K562 (cell line): ENCODE results near the gene POGLUT2. TPM values are rescaled to one million over a fixed set of nuclear protein-coding genes. Genes with fewer than 3 reads are reported as not detected.

Source experiments
- ARID3A ChIP-seq: IDR thresholded peaks from 2 replicates; pipeline ENCODE4 v1.6.1; 2012; ENCODE audit warnings: low read depth, low read length, improper control_type of control experiment, borderline replicate concordance
- ARNT ChIP-seq, 2 experiments: fragments of 450-650 bp; IDR thresholded peaks; 2 replicates each; pipeline ENCODE4 v1.6.1; 2016; ENCODE audit warnings: mild to moderate bottlenecking in 1 of 2
- CHD1 ChIP-seq: fragments of 200-600 bp; sonication (generic); IDR thresholded peaks from one replicate; pipeline ENCODE4 v1.6.1; 2012; ENCODE audit warnings: mild to moderate bottlenecking, moderate library complexity, low read length, inconsistent platforms
- GATAD2A ChIP-seq: fragments of 450-650 bp; IDR thresholded peaks from 2 replicates; pipeline ENCODE4 v1.6.1; 2017
- MYC ChIP-seq, 2 experiments: fragments of 250-450 bp in 1 of 2; sonication (Bioruptor Pico) in 1 of 2; IDR thresholded peaks; 2 replicates each; pipeline versions ENCODE4 v1.5.1 to v1.6.1; 2012 to 2021; ENCODE audit warnings: low read depth in 2 of 2, borderline replicate concordance in 1 of 2, improper control_type of control experiment in 1 of 2, low read length in 1 of 2, mild to moderate bottlenecking in 1 of 2, moderate library complexity in 1 of 2
- NCOA1 ChIP-seq: fragments of 450-650 bp; IDR thresholded peaks from 2 replicates; pipeline ENCODE4 v1.6.1; 2016; ENCODE audit warnings: low read depth
- NFE2 ChIP-seq: IDR thresholded peaks from 2 replicates; pipeline ENCODE4 v1.6.1; 2014; ENCODE audit warnings: antibody characterized with exemption, low read depth
- NFRKB ChIP-seq: fragments of 450-650 bp; IDR thresholded peaks from 2 replicates; pipeline ENCODE4 v1.6.1; 2016; ENCODE audit warnings: low read depth
- NR2C2 ChIP-seq, 2 experiments: fragments of 200-800 bp in 1 of 2; sonication (Bioruptor generic) in 1 of 2; sonication (generic) in 1 of 2; formaldehyde crosslinking in 1 of 2; IDR thresholded peaks; 2 replicates each; pipeline versions ENCODE4 v1.6.1 to v1.8.0; 2016 to 2022; ENCODE audit warnings: mild to moderate bottlenecking in 1 of 2, missing compliant biosample characterization in 1 of 2, missing genetic modification characterization in 1 of 2, missing genetic modification reagents in 1 of 2
- POLR2H ChIP-seq: IDR thresholded peaks from 2 replicates; pipeline ENCODE4 v1.6.1; 2016; ENCODE audit warnings: missing genetic modification characterization, low read depth, mild to moderate bottlenecking, control low read depth, missing compliant biosample characterization, moderate library complexity
- SPI1 ChIP-seq: IDR thresholded peaks from 2 replicates; pipeline ENCODE4 v1.6.1; 2011; ENCODE audit warnings: low read depth, low read length, control low read depth, borderline replicate concordance
- TAF1 ChIP-seq: IDR thresholded peaks from 2 replicates; pipeline ENCODE4 v1.6.1; 2011; ENCODE audit warnings: mild to moderate bottlenecking, low read length, moderate library complexity; ENCODE audit not compliant: insufficient read depth, control insufficient read depth, severe bottlenecking; ENCODE audit errors: extremely low read depth
- TFAM ChIP-seq: fragments of 250-450 bp; sonication (Bioruptor Pico); conservative IDR thresholded peaks from 2 replicates; pipeline ENCODE4 v1.5.0; 2021; ENCODE audit warnings: mild to moderate bottlenecking, moderate library complexity
- ZBTB7A ChIP-seq: IDR thresholded peaks from 2 replicates; pipeline ENCODE4 v1.6.1; 2011; ENCODE audit warnings: low read depth, mild to moderate bottlenecking, low read length, moderate library complexity, borderline replicate concordance; ENCODE audit not compliant: control insufficient read depth
- ZFX ChIP-seq: sonication (generic); formaldehyde crosslinking; IDR thresholded peaks from 2 replicates; pipeline ENCODE4 v1.8.0; 2022; ENCODE audit warnings: mild to moderate bottlenecking, missing genetic modification reagents, moderate library complexity
- ZNF134 ChIP-seq: fragments of 250-450 bp; sonication (Bioruptor Pico); conservative IDR thresholded peaks from 2 replicates; pipeline ENCODE4 v1.4.0; 2020
- polyA plus RNA-seq, 8 experiments: library from polyadenylated mRNA; depleted of rRNA in 4 of 8; stranded (reverse) in 5 of 8; unstranded in 3 of 8; fragments of >200 nt; fragmentation: Nextera tagmentation in 2 of 8; fragmentation: Illumina TruSeq in 1 of 8; extraction: Ambion mirVana in 2 of 8; extraction: Trizol in 1 of 8; gene quantifications; 2 replicates each; pipeline versions ENCODE4 v1.2.1 to v1.2.3, GENCODE V29; 2011 to 2014; ENCODE audit warnings: inconsistent platforms in 1 of 8, missing spikeins in 1 of 8
- total RNA-seq, 7 experiments: library from RNA; depleted of rRNA in 6 of 7; stranded (reverse); fragments of >200 nt in 6 of 7; fragmentation: Illumina TruSeq in 2 of 7; extraction: Trizol in 2 of 7; gene quantifications; 2 replicates each; pipeline versions ENCODE4 v1.2.1 to v1.2.3, GENCODE V29; 2011 to 2021; ENCODE audit warnings: low replicate concordance in 1 of 7
- TF ChIP-seq, protein P1 (sequence below): sonication (generic); formaldehyde crosslinking; IDR thresholded peaks from 2 replicates; pipeline ENCODE4 v1.8.0; 2022; ENCODE audit warnings: mild to moderate bottlenecking, missing genetic modification reagents, borderline replicate concordance
- TF ChIP-seq, protein P2 (sequence below): fragments of 450-650 bp; formaldehyde crosslinking; IDR thresholded peaks from 2 replicates; pipeline ENCODE4 v1.4.0; 2020; ENCODE audit warnings: mild to moderate bottlenecking, moderate library complexity
- TF ChIP-seq, protein P3 (sequence below): fragments of 250-450 bp; sonication (Bioruptor Pico); IDR thresholded peaks from 2 replicates; pipeline ENCODE4 v1.8.0; 2021; ENCODE audit warnings: moderate library complexity, mild to moderate bottlenecking, inconsistent platforms

Gene POGLUT2
- total and polyA plus RNA-seq, 9 of the 15 experiments (the other 6 are each of a cell fraction or from before 2014, with no cell fraction given): 3.8 to 11.8 (median 10.8) TPM

DNA sequence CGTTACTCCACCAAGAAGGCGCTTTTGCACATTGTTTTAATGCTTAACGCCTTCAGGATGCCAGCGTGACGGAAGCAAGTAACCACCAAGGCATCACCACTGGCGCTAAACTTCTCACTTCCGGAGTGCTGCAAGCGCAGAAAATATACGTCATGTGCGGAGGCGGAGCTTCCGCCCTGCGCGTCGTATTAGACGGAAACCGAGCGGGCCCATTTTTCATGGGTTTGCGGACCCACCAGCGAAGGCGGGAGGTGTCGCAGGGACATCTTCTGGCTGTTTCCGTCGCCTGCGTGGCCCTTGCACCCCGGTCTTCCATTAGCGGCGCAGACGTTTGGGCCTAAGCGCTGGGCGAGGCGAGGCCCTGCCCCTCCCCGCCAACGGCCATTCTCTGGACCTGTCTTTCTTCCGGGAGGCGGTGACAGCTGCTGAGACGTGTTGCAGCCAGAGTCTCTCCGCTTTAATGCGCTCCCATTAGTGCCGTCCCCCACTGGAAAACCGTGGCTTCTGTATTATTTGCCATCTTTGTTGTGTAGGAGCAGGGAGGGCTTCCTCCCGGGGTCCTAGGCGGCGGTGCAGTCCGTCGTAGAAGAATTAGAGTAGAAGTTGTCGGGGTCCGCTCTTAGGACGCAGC lies 47.0 kb upstream of the POGLUT2 start, which contains the start of gene ERCC5 (continued):
- TF ChIP-seq, protein P1, sequence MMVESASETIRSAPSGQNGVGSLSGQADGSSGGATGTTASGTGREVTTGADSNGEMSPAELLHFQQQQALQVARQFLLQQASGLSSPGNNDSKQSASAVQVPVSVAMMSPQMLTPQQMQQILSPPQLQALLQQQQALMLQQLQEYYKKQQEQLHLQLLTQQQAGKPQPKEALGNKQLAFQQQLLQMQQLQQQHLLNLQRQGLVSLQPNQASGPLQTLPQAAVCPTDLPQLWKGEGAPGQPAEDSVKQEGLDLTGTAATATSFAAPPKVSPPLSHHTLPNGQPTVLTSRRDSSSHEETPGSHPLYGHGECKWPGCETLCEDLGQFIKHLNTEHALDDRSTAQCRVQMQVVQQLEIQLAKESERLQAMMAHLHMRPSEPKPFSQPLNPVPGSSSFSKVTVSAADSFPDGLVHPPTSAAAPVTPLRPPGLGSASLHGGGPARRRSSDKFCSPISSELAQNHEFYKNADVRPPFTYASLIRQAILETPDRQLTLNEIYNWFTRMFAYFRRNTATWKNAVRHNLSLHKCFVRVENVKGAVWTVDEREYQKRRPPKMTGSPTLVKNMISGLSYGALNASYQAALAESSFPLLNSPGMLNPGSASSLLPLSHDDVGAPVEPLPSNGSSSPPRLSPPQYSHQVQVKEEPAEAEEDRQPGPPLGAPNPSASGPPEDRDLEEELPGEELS: no peak
- TF ChIP-seq NCOA1 (peak; percentile 42), POLR2H (tag) (peak; percentile 76), NFRKB (0 out of 2 replicates have a peak, but pooled peaks have one; percentile 64), TFAM (CRISPR knock-in tag) (no peak), ARNT (IDR thresholded peaks at IDR 0.05) (no peak), ZBTB7A (peak; percentile 20; the same call in 1 of the 2 replicates), TAF1 (peak; percentile 66), NR2C2 (CRISPR knock-in tag; IDR thresholded peaks at IDR 0.05) (peak; percentile 63; the same call in 1 of the 2 replicates), NR2C2 (tag; IDR thresholded peaks at IDR 0.05) (peak; percentile 91), GATAD2A (no peak), ARID3A (no peak), MYC (IDR thresholded peaks at IDR 0.05; ENCODE audit: low read depth, low read length) (peak; percentile 75), MYC (CRISPR knock-in tag; IDR thresholded peaks at IDR 0.05; ENCODE audit: borderline replicate concordance, low read depth) (no peak), CHD1 (no peak), SPI1 (peak; percentile 33; the same call in 1 of the 2 replicates), NFE2 (0 out of 2 replicates have a peak, but pooled peaks have one; percentile 21), ZNF134 (CRISPR knock-in tag) (no peak), ZFX (peak; percentile 95)
- TF ChIP-seq, protein P2, sequence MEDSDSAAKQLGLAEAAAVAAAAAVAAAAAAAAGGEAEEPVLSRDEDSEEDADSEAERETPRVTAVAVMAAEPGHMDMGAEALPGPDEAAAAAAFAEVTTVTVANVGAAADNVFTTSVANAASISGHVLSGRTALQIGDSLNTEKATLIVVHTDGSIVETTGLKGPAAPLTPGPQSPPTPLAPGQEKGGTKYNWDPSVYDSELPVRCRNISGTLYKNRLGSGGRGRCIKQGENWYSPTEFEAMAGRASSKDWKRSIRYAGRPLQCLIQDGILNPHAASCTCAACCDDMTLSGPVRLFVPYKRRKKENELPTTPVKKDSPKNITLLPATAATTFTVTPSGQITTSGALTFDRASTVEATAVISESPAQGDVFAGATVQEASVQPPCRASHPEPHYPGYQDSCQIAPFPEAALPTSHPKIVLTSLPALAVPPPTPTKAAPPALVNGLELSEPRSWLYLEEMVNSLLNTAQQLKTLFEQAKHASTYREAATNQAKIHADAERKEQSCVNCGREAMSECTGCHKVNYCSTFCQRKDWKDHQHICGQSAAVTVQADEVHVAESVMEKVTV (CRISPR knock-in tag): no peak
- TF ChIP-seq, protein P3, sequence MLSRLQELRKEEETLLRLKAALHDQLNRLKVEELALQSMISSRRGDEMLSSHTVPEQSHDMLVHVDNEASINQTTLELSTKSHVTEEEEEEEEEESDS (CRISPR knock-in tag): no peak
